HG03097 (cell line): Measurements from ENCODE around the gene UQCR11.

Source experiments
- ATAC-seq: cut with Tn5 transposase; IDR thresholded peaks from one replicate; pipeline ENCODE4 v1.9.1; 2021; ENCODE audit not compliant: unreplicated experiment, low FRiP score

UQCR11 gene

DNA sequence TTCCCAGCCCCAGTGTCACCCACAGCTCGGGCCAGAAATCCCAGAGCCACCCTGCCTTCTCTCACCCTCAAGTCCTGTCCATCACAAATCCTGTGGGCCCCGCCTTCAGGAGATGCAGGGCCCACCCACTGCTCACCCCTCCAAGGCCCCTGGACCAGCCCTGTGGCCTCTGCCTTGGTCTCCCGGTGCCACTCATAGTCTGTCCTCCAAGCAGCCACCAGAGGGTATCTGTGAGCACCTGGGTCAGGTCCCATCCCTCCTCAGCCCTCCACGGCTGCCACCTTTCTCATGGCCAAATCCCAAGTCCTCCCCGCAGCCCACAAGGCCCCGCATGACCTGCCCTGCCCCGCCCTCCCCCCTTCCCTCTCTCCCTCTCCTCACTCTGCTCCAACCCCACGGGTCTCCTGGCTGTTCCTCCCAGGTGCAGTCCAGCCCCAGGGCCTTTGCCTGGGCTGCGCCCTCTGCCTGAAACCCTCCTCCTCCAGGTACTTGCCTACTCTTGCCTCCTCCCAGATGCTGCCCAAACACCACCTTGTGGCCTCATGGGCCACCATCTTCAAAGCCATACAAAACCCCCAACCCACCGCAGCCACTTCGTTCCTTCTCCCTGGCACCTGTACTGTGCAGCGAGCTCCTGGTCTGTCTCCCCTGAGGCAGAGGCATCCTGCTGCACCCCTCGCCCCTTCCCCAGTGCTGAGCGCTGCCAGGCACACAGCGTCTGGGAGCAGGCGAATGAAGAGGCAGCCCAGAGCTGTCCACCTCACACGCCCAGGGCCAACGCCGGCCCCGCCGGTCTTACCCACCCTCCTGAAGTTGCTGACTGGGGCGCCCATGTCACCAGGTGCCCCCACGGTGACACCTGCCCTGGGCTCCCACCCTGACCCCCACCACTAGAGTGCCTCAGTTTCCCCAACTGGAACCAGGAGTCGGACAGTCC lies 13.2 kb upstream of the UQCR11 start:
- ATAC-seq, result no peak

GRCh38 chr19:1616875-1617274 lies 11.6 kb upstream of the UQCR11 start:
- no peak for ATAC-seq

GRCh38 chr19:1616396-1616795 lies 11.1 kb upstream of the UQCR11 start:
- no peak for ATAC-seq

- no peak for ATAC-seq
Observed at GRCh38 chr19:1615156-1615765, 10.0 kb upstream of the UQCR11 start.

GRCh38 chr19:1613808-1614570 lies 8.7 kb upstream of the UQCR11 start:
- ATAC-seq, result no peak

GRCh38 chr19:1613146-1613545 lies 7.9 kb upstream of the UQCR11 start:
- ATAC-seq, result no peak

DNA sequence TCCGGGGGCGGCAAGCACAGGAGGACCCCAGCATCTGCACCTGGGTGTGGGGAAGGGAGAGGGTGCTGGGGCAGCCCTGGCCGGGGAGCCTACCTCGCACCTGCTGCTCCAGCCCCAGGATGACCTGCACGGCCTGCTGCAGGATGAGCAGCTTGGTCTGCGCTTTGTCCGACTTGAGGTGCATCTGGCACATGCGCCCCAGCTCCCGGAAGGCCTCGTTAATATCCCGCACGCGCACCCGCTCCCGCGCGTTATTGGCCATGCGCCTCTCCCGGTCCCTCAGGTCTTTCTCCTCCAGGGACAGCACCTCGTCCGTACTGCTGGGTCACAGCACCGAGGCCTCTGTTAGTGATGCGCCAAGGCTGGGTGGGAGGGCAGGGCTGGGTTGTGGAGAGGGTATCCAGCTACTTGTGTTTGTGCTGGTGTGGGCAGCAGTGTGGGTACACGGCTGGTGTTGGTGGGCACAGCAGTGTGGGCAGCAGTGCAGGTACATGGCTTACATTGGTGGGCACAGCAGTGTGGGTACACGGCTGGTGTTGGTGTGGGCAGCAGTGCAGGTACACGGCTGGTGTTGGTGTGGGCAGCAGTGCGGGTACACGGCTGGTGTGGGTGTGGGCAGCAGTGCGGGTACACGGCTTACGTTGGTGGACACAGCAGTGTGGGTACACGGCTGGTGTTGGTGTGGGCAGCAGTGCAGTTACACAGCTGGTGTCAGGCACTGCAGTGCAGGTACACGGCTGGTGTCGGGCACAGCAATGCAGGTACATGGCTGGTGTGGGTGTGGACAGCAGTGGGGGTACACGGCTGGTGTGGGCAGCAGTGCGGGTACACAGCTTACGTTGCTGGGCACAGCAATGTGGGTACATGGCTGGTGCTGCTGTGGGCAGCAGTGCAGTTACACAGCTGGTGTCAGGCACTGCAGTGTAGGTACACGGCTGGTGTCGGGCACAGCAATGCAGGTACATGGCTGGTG lies 7.1 kb upstream of the UQCR11 start:
- ATAC-seq, result no peak

DNA sequence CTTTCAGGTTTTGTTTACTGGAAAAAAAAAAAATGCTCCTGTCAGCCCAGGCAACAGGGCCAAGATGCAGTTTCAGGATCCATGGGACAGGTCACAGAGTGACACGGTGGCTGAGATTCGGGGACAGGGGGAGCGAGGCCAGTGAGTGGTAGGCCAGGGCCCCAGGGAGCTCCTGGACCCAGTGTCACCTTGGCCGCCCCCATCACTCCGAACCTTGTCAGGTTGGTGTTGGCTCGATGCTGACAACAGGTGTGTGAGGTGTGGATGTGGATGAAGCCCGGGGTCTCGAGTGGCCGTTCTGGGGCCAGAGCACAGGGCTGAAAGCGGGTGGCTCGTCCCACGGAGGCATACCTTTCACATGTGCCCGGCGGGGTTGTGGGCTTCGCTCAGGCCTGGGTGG lies 6.1 kb upstream of the UQCR11 start:
- ATAC-seq, result no peak

- ATAC-seq, result no peak
Observed at GRCh38 chr19:1610579-1610978, 5.3 kb upstream of the UQCR11 start.

DNA sequence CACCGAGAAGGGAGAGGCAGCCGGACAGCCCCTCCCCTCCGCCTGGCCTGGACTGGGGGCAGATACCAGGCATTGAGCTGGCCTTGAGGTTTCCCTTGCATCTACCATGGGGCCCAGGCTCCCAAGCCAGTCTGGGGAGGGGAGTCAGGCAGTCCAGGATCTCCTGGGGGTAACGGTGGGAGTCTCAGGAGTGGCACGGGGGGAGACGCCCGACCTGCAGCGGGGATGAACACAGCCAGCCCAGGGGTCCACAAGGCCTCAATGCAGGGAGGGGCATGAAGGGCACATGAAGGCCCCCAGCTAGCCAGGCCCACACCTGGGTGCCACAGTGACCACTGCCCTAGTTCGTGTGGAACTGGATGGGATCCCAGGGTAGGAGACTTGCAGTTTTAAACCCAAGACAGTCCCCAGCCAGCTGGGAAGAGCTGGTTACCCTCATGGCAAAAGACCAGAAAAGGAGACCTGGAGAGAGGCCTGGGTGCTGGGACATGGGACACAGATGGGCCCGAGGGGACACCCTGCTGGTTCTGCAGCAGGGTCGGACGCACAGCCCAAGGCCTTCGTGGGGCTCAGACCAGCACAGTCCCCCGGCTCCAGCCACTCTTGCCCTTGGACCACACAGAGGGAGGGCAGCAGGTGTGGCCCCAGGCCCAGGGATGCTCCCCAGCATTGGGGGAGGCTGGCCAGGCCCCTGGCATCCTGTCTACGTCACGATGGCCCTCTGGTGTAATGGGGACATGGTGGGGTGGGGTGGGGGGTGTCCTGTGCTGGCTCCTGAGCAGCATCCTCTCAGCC lies 4.6 kb upstream of the UQCR11 start:
- ATAC-seq, result no peak

- no peak for ATAC-seq
Observed at GRCh38 chr19:1609103-1609396, 3.8 kb upstream of the UQCR11 start.

- ATAC-seq, result no peak
Observed at GRCh38 chr19:1608359-1609102, 3.3 kb upstream of the UQCR11 start.

DNA sequence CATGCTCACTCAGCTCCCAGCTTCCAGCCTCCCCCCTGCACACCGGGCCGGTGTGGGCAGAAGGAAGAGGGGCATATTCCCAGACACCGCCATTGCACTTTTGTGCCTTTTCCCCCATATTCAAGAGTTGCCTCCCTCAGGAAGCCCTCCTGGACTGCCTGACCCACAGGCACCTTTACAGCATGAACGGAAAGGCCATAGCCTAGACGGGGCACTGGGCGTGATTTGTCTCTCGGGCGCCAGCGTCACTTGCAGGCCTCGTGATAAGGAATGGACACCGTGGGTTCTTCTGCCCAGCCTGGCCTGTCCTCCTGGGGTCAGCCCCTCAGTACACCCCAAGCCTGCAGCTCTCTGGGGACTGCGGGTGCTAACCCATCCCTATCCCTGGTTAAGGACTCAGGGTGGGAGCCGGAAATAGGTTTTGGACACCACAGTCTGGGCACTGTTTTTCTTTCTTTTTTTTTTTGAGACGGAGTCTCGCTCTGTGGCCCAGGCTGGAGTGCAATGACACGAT lies 933 bp upstream of the UQCR11 start:
- no peak for ATAC-seq

DNA sequence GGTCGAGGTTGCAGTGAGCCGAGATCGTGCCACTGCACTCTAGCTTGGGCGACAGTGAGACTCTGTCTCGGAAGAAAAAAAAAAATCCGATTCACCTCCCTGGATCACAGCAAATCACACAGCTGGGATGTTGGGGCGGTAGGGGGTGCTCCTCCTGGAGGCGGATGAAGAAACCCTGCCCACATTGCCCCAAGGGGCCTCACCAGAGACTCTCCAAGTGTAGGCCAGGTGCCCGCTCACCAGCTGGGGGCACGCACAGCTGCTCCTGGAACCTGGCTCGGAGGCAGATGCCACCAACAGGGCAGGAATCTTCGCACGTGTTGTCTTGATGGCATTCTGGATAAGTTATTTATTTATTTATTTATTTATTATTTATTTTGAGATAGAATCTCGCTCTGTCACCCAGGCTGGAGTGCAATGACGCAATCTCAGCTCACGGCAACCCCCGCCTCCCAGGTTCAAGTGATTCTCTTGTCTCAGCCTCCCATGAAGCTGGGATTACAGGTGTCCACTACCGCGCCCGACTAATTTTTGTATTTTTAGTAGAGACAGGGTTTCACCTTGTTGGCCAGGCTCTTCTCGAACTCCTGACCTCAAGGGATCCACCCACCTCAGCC lies 3.1 kb downstream of the UQCR11 start:
- no peak for ATAC-seq

DNA sequence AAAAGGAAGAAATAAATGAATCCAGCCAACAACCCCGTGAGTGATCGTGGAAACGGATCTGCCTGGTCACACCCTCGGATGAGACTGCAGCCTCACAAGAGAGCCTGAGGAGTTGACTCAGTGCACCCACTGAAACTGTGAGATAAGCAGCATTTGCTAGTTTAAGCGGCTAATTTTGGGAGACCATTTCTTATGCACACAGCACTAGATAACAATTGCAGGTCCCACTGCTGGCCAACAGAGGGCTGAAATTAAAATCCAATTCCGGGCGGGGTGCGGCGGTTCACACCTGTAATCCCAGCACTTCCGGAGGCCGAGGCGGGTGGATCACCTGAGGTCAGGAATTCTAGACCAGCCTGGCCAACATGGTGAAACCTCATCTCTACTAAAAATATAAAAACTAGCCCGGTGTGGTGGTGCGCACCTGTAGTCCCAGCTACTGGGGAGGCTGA lies 3.6 kb downstream of the UQCR11 start:
- ATAC-seq, result no peak

DNA sequence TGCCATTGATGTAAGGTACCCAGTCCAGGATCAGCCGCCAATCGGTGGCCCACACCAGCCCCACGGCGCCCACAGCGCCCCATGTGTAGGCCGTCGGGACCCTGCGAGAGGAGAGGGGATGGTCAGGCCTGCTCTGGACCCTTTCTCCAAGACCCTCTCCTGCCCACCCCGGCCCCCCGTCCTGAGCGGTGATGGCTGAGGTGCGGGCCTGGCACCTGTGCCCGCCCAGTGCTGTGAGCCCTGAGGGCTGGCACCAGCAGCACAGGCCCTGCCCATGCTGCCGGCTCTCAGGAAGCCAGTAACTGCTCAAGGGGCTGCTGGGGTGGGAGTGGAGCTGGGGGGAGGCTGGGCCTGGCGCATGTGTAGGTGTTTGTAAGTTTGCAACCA lies 5.8 kb downstream of the UQCR11 start:
- no peak for ATAC-seq

GRCh38 chr19:1598777-1599459 lies 6.3 kb downstream of the UQCR11 start:
- ATAC-seq, result no peak

- no peak for ATAC-seq
Observed at GRCh38 chr19:1593501-1593772, 11.8 kb downstream of the UQCR11 start.
